GM19035 (cell line): Measurements from ENCODE around the gene CD160.
"Not testable (repeated sequence)": the region's sequence is repeated elsewhere in the genome, so short reads cannot be mapped to it uniquely, and the experiment has no call there.

ENCODE experiments used
- ATAC-seq: cut with Tn5 transposase; IDR thresholded peaks from one replicate; pipeline ENCODE4 v1.9.1; 2021; ENCODE audit not compliant: unreplicated experiment

The CD160 gene

DNA sequence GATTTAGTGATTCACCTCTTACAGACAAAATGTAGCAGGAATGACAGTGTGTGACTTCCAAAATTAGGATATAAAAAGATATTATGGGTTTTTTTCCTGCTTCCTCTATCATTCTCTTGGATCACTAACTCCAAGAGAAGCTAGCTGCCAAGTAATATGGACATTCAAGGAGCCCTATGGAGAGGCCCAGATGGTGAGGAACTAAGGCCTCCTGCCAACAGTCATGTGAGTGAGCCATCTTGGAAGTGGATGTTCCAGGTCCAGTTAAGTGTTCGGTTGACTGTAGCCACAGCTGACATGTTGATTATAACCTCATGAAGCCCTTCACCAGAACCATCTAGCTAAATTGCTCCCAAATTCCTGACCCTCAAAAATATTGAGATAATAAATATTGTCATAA, 38.8 kb downstream of the CD160 start:
- ATAC-seq: no peak

- ATAC-seq: no peak
These were observed 39.3 kb downstream of the CD160 start for GRCh38 chr1:145758575-145758974.

GRCh38 chr1:145759721-145760120, 40.4 kb downstream of the CD160 start:
- no peak for ATAC-seq

DNA sequence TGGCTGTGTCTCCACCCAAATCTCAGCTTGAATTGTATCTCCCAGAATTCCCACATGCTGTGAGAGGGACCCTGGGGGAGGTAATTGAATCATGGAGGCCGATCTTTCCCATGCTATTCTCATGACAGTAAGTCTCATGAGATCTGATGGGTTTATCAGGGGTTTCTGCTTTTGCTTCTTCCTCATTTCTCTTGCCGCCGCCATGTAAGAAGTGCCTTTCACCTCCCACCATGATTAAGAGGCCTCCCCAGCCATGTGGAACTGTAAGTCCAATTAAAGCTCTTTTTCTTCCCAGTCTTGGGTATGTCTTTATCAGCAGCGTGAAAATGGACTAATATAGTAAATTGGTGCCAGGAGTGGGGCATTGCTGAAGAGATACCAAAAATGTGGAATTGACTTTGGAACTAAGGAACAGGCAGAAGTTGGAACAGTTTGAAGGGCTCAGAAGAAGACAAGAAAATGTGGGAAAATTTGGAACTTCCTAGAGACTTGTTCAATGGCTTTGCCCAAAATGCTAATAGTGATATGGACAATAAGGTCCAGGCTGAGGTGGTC, 41.2 kb downstream of the CD160 start:
- ATAC-seq: not testable (repeated sequence)

GRCh38 chr1:145761498-145761897, 42.2 kb downstream of the CD160 start:
- ATAC-seq: not testable (repeated sequence)

DNA sequence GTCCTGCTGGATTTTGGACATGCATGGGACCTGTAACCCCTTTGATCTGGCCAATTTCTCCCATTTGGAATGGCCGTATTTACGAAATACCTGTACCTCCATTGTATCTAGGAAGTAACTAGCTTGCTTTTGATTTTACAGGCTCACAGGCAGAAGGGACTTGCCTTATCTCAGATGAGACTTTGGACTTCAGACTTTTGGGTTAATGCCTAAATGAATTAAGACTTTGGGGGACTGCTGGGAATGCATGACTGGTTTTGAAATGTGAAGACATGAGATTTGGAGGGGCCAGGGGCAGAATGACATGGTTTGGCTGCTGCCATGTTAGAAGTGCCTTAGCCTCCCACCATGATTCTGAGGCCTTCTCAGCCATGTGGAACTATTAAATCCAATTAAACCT, 42.7 kb downstream of the CD160 start:
- ATAC-seq: not testable (repeated sequence)

- not testable (repeated sequence) for ATAC-seq
These were observed 45.1 kb downstream of the CD160 start for GRCh38 chr1:145764231-145764940.

DNA sequence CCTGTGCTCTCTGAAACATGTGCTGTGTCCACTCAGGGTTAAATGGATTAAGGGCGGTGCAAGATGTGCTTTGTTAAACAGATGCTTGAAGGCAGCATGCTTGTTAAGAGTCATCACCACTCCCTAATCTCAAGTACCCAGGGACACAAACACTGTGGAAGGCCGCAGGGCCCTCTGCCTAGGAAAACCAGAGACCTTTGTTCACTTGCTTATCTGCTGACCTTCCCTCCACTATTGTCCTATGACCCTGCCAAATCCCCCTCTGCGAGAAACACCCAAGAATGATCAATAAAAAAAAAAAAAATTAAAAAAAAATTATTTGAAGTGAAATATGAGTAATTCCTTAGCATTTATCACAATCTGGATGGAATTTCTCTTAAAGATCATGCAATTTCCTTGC, 45.8 kb downstream of the CD160 start:
- not testable (repeated sequence) for ATAC-seq

DNA sequence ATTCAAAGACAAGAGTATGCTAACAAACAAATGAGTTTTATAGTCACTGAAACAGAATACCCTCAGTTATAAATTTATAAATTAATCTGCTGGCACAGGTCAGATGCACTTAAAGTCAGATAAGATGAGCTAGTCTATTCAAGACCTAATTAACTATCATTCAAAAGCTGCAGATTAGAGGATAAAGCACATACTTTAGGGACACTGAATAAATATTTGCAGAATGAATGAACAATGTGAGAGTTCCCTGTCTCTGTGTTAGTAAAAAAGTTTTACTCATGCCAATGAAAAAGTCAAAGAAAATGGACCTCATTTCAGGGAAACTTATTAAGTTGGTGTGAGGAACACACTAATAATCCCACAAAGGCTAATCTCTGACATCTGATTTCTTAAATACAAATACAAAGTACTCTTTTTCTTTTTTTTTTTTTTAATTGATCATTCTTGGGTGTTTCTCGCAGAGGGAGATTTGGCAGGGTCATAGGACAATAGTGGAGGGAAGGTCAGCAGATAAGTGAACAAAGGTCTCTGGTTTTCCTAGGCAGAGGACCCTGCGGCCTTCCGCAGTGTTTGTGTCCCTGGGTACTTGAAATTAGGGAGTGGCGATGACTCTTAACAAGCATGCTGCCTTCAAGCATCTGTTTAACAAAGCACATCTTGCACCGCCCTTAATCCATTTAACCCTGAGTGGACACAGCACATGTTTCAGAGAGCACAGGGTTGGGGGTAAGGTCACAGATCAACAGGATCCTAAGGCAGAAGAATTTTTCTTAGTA, 46.5 kb downstream of the CD160 start:
- ATAC-seq: not testable (repeated sequence)

DNA sequence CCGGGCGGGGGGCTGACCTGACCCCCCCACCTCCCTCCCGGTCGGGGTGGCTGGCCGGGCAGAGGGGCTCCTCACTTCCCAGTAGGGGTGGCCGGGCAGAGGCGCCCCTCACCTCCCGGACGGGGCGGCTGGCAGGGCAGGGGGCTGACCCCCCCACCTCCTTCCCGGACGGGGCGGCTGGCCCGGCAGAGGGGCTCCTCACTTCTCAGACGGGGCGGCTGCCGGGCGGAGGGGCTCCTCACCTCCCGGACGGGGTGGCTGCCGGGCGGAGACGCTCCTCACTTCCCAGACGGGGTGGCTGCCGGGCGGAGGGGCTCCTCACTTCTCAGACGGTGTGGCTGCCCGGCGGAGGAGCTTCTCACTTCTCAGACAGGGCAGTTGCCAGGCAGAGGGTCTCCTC, 47.6 kb downstream of the CD160 start:
- ATAC-seq: not testable (repeated sequence)

- ATAC-seq: not testable (repeated sequence)
These were observed 48.7 kb downstream of the CD160 start for GRCh38 chr1:145768004-145768403.

DNA sequence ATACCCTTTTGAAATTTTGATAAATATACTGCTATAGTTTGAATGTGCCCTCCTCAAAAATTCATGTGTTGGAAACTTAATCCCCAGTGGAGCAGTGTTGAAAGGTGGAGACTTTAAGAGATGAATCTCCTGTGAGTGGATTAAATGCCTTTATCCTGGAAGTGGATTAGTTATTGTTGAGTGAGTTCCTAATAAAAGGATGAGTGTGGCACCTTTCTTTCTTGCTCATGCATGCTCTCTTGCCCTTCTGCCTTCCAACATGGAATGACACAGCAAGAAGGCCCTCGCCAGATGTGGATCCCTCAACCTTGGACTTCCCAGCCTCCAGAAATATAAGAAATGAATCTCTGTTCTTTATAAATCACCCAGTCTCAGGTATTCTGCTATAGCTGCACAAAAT, 51.8 kb downstream of the CD160 start:
- no peak for ATAC-seq

DNA sequence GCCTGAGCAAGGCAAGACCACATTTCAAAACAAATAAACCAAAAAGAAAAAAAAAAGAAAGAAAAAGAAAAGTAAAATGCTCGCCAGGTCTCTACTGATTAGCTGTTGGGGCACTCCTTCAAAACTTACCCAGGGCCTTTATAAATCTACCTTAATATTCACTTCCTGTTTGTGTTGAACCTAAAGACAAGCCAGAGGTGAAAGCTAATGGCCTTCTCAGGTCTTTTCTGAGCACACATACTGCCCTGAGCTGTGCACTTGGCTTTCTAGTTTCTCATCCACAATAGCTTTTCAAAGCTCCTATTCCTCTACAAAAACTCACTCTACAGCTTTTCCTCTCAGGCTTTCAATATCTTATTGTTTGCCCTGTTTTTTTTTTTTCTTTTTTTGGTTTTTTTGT, 54.1 kb downstream of the CD160 start:
- ATAC-seq: no peak

GRCh38 chr1:145777357-145778145, 58.3 kb downstream of the CD160 start:
- ATAC-seq: no peak

DNA sequence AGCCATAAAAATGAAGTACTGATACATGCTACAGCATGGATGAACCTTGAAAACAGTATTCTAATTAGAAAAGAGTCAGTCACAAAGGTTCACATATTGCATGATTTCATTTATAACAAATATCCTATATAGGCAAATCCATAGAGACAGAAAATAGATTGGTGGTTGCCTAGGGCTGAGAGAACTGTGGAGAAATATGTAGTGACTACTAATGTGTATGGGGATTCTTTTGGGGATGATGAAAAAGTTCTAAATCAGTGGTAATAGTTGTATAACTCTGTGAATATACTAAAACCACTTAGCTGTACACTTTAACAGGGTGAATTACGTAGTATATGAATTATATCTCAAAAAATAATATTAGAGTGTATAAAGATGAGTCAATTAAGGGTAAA, 58.8 kb downstream of the CD160 start:
- ATAC-seq: no peak

DNA sequence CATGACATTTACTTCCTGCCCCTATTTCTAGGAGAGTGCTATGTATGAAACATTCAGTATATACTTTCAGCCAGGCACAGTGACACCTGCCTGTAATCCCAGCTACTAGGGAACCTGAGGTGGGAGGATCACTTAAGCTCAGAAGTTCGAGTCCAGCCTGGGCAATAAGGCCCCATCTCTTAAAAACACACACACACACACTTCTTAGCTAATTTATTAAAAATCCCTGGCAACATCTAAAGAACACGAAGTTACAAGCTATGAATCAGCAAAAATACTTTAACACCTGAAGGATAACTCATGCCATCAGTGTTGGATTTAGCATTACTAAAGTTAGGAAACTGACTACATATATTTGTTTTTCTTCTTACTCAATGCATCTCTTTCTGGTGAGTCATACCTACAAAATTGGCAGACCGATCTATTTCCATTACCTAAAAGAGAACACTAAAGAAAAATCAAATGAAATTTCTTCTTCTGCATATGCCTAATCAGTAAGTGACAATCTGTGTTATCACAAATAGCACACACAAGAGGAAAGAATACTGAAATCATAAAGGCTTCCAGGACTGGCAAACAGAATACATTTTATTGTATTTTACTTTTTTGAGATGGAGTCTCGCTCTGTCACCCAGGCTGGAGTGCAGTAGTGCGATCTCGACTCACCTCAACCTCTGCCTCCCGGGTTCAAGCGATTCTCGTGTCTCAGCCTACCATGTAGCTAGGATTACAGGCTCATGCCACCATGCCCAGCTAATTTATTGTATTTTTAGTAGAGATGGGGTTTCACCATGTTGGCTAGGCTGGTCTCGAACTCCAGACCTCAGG, 63.2 kb downstream of the CD160 start:
- no peak for ATAC-seq

DNA sequence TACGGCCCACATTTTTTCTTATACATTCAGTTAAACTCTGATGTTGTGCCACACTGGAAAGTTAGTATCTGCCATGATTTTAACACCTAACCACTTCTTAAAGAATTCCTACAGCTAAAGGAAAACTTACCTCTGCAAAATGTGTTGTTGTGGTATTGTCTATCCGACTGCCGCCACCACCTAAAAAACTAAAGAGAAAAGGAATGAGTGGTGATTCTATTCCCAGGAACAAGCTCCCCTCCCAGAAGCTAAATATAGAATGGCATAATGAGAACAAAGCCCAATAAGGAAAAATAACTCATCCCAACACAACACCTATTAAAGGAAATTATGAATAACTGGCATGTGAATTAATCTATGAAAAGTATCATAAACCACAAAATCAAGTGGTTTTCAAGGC, 65.1 kb downstream of the CD160 start:
- ATAC-seq: no peak

DNA sequence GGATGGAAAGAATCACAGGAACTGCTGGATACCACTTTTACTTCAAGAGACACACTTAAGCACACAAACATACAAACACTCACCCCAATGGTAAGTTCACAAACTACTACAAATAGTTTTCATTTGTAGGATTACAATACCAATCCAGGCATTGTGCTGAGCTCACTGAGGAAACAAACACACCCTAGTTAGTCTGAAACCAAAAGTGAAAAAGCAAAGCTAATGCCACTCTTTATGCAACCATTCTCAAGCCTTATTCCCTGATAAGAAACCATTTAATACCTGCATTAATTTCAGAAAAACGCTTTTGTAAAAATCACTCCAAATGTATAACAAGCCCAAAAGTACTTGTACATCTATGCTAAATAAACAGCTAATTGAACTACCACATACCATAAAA, 66.2 kb downstream of the CD160 start:
- no peak for ATAC-seq

GRCh38 chr1:145786271-145786670, 67.0 kb downstream of the CD160 start:
- ATAC-seq: no peak

DNA sequence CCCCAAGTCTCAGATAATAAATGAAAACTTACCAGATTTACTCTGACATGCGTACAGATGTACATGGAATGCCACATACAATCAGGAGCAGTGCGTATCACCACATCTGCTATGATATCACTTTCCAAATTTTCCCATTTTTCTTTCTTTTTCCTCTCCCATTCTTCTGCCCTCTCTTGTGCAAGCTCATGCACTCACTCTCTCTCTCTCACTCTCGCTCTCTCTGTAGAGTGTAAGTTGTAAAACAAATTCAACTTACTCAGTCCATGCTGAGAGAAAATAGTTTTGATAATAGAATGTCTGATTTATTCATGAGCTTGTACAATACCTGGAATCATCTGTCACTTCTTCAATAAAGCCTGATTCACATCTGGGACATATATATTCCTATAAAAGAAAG, 69.3 kb downstream of the CD160 start:
- ATAC-seq: no peak
